Measurements from ENCODE around the gene TM6SF1.
"Not testable (repeated sequence)": the region's sequence is repeated elsewhere in the genome, so short reads cannot be mapped to it uniquely, and the experiment has no call there.

TM6SF1 gene

DNA sequence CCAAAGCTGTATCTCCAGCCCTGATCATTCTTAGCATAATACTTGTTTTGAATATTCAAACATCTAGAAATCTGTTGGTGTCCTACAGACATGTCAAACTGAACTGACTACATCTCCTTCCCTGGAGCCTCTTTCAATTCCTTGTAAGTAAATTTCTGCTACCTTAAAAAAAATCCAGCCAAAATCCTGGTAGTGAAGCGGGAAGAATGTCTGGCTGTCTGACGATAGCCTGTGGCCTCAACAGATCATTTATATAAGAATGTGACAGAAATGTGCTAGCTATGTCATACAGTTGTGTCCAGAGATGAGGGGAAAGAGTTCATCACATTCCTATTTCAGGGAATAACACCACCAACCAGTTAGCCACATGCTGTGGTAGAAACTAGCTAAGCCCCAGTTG, 18.6 kb upstream of the TM6SF1 start:
- DNase-seq (ENCODE audit: low read depth): no peak

DNA sequence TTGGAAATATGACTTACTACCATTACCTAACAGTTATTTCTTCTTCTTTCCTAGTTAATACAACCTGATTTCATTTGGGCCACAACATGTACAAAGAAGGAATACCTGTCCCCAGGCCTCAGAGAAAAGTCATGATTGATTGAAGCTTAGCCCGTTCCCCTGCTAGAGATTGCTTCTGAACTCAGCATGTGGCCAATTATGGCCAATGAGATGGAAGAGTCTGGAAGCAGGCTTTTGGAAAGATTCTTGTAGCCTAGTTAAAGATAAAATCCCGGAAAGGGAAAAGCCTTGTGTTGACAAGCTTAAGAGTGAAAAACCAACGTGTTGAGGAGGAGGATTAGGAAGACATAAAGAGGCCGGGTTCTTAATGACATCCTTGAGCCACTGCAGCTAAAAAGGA, 17.0 kb upstream of the TM6SF1 start:
- no peak for DNase-seq (ENCODE audit: low read depth)

DNA sequence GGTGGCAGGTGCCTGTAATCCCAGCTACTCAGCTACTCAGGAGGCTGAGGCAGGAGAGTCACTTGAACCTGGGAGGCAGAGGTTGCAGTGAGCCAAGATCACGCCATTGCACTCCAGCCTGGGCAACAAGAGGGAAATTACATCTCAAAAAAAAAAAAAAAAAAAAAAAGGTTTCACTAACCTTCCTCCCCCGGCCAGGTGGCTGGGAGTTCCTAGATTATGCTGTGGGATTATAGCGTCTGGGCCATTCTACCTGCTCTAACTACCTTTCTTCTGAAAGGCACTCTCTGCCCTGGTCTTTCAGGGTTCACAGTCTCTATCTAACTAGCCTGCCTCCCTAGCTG, 15.5 kb upstream of the TM6SF1 start:
- not testable (repeated sequence) for DNase-seq (ENCODE audit: low read depth)

DNA sequence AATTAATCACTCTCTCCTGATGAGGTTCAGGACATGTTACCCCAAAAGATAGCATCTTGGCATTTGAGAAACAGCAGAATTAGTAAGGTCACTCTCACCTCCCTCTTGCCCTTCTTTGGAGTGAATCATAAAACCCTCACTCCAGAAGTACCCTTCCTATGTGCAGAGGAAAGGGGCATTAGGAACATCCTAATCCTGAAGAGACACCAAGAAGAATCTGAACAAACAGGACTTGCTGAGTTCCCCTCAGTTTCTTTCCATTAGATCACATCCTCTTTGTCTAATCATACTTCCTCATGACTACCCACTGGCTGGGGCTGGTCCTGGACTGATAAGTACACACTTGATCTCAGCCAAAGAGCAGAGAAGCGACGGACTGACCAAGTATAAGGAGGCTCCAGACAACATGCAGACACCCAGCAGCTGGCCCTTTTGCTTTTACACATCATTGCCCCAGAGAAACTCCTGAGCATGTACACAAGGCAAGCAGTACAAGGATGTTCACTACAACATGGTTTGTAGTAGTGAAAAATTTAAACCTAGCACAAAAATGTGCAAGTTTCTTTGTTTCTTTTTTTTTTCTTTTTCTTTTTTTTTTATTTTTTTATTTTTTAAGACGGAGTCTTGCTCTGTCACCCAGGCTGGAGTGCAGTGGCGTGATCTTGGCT, 15.0 kb upstream of the TM6SF1 start:
- no peak for DNase-seq (ENCODE audit: low read depth)

DNA sequence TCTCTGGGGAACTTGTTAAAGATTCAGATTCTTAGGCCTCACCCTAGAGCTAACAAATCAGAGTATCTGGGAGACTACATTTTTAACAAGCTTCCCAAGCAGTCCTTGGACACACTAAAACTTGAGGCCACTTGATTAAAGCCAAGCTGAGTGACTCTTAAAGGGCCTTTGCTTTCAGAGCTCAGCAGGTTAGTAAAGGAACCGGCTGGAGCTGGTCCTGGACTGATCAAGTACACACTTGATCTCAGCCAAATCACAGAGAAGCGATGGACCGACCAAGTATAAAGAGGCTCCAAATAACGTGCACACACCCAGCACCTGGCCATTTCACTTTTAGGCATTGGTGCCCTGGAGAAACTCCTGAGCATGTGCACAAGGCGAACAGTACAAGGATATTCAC, 12.9 kb upstream of the TM6SF1 start:
- no peak for DNase-seq (ENCODE audit: low read depth)

DNA sequence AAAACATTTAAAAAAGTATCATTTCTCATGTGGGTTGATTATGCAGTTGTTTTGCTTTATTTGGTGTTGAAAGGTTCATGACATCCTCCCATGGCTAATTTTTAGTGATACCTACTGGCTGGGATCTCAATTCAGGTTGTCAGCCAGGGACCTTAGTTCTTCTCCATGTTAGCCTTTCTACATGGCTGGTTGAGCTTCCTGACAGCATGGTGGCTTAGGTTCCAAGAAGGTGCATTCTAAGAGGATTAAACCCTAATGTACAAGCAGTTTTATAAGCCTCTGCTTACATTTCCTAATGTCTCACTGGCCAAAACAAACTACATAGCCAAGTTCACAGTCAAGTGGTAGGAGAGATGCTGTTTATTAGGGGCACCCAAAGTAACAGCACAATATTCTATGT, 9.4 kb upstream of the TM6SF1 start:
- no peak for DNase-seq (ENCODE audit: low read depth)

DNA sequence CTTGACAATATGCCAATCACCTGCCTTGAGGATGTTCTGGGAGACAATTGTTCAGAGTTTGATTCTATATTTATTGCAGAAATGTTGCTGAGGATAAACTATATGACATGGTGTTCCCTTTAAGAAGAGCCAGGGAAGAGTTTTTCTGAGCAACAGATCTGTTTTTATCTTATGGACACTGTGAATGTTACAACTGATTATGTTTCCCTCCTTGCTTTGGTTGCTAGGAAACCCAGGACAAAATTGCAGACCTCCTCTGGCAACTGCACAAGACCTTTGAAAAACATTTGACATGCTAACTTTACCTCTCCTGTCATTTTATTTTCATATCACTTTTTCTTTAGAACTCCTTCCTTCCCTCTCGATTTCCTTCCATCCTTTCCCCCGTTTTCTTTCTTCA, 8.2 kb upstream of the TM6SF1 start:
- no peak for DNase-seq (ENCODE audit: low read depth)

DNA sequence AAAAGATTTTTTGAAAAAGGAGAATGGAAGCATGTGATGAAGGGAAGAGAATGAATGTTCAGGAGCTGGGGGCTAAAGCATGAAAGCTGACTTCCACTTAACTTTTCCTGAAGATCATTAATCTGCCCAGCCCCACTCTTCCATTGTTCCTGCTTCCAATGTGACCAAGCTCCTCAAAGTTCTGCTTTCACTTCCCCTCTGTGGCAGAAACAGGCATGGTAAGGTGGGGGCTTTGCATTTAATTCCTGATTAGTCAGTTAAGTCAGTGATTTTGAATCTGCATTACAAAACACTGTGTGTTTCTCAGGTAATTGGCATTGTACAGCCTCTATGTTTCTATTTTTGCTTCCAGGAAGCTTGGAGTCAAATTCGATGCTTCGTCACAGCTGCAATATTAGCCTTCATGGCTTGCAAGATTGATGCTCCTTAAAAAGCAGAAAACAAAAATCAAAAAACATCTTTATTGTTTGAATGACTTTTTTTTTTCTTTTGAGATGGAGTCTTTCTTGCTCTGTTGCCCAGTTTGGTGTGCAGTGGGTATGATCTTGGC, 7.3 kb upstream of the TM6SF1 start:
- DNase-seq (ENCODE audit: low read depth): no peak

DNA sequence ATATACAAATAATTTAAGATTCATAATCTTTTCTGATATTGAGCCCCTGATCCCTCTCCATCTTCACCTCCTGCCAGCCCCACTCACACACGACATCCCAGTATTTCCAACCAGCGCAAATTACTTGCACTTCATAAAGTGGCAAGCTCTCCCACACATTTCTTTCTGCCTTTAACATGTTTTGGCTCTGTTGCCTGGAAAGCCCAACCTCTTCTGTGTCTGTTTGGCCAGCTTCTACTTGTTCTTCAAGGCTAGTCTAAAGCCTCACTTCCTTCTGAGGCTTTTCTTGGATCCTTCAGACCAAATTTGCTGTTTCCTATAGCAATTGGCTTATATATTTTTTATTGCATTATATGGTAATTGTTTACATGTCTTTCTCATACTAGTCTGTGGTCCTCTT, 5.1 kb upstream of the TM6SF1 start:
- DNase-seq (ENCODE audit: low read depth): no peak

DNA sequence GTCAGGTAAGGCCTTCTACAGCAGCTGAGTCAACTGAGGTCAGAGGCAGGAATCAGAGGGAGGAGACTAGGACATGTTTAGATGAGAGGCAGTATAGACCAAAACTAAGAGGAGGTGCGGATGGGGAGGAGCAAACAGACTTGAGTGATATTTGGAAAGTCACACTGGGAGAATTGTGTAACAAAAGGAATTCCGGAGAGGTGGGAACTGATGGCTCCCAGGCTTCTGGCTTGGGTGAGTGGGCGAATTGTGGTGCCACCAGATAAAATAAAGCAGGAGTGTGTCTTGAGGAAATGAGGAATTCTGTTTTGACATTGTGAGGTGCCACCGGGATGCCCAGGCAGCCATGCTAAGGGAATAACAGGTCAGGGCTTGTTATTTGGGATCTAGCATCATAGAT, 3.3 kb upstream of the TM6SF1 start:
- DNase-seq (ENCODE audit: low read depth): no peak

DNA sequence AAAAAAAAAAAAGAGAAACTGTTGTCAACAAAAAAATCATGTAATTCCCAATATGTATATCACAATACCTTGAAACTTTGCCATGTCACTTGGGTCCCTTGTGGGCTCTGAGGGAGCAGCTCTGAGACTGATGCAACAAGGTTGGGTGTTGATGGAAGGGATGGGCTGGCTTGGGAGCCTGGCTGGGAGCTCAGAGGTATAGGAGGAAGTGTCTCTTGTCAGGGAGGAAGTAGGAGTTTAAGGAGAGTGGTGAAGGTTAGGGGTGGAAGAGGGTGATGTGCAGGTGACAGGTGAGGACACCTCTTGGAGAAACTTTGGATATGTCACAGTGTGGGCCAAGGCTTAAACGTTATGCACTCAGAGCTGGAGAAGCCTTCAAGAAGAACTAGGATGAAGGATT, 2.0 kb upstream of the TM6SF1 start:
- DNase-seq (ENCODE audit: low read depth): no peak

DNA sequence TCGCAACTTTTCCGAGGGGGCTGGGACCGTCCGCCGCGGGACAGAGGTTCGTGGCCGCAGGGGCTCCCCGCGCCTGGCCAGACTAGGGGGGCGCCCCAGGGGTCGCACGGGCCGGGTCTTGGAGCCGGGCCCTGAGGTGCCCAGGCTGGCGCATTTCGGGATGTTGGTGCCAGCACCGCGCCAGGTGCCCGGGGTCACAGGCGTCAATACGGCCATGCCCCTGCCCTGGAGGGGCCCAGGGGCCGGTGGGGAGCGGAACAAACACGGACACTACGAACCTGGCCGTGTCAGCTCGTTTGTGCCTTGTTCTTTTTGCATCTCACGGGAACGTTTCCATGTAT, 366 bp downstream of the TM6SF1 start:
- DNase-seq (ENCODE audit: low read depth): no peak

DNA sequence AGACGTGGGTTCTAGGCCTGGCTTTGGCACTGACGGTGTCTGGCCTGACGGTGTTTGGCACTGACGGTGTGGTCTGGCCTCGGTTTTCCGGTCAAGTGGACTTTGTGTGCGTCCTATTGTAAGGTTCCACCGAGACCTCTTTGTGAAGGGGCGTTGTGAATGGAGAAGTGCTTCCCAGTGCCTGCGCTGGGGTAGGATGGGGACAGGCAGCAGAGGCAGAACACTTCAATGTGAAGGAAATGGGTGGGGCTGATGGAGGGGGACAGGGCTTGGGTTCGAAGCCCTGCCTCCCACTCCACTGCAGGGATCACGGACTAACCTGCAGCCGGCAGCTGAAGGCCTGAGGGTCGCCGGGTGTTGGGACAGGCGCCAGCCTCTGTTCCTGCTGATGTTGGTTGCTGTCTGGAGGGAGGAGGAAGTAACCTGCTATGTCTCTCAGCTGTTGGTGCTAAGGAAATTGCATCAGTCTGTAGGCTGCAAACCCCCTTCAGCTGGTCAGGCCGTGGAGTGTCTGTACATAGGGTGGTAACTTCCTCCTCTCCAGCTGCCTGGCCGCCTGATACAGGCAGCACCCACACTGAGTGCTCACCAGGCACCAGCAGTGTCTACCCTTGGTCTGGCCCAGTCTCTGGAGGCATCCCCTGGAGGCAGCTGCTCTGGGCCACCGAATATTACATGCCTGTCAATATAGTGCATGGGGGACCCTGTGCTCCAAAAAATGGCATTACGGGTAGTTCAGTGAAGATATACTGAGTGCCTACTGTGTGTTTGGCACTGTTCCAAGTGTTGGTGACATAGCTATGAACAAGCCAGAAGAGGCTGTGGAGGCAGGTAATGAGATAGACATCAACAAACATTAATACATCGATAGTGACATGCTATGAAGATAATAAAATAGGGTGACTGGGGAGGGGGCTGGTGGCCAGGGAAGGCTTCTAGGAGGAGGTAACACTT, 1.1 kb downstream of the TM6SF1 start:
- DNase-seq (ENCODE audit: low read depth): no peak

DNA sequence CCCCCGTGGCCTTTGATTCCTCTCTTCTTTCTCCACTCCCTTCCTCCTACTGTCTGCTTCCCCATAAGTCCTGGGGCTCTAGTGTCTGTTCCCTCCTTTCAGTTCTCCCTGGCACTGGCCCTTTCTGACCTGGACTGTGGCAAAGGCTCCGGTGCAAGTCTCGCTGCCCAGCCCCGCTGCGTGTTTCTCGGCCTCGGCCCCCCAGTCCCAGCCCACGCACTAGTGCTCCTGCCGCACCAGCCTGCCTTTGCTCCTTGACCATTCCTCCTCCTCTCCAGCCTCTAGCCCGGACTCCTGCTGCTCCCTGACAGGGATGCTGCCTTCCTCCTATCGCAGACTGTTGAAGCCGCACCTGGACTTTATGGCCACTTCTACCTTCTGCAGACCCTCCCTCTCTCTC, 2.1 kb downstream of the TM6SF1 start:
- no peak for DNase-seq (ENCODE audit: low read depth)

DNA sequence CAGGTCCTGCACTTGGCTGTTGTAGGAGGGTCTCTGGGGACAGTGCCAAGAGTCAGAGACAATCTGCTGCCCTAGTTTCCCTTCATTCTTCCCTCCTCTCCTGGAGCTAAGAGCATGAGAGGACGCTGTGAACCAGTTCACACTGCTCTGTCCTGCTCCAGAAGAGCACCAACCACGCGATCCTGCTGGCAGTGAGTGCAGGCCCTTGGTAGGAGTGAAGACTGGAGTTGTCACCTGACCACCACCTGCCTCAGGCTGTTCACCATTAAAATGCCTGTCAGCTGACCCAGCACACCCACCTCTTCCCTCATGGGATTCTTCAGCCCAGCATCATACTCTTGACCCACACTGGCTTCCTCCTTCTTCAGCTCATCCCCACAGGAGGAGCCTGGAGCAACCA, 2.9 kb downstream of the TM6SF1 start:
- no peak for DNase-seq (ENCODE audit: low read depth)

DNA sequence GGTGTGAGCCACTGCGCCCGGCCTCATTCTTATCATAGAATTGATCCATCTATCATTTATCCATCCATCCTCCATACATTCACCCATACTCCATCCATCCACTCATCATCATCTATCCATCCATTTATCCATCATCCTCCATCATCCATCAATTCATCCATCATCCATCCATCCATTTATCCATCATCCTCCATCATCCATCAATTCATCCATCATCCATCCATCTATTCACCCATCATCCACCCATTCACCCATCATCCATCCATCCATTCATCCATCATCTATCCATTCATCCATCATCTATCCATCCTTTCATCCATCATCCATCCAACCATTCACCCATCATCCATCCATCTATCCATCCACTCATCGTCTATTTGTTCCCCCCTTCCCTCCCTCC, 3.7 kb downstream of the TM6SF1 start:
- no peak for DNase-seq (ENCODE audit: low read depth)

DNA sequence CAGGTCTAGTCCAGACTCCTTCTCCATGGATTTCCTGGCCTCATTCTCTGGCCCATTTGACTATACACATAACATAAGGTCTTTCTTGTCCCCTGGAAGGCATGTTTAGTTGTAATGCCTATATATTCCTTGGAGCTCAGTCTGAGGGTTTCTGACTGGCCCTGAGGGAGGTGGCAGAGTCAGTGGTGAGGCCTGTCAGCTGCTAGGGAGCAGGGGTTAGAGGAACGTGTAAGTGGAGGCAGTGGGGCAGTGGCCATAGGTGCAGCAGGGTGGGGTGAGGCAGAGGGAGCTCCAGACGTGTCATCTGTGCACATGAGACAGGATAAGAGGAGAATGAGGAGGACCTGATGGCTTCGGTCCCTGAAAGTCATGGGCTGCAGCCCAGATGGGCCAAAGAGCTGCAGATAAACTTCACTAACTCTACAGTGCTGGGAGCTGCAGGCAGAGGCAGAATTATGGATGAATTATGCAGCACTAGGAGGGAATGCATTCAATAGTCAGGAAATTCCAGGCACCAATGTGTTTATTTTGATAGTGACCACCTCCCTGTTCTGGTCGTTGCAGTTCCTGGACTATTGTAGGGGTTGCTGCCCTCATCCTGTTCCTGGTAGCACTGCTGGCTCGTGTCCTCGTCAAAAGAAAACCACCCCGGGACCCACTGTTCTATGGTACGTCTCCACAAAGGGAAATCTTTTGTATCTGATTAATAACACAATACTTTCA, 4.9 kb downstream of the TM6SF1 start:
- no peak for DNase-seq (ENCODE audit: low read depth)

DNA sequence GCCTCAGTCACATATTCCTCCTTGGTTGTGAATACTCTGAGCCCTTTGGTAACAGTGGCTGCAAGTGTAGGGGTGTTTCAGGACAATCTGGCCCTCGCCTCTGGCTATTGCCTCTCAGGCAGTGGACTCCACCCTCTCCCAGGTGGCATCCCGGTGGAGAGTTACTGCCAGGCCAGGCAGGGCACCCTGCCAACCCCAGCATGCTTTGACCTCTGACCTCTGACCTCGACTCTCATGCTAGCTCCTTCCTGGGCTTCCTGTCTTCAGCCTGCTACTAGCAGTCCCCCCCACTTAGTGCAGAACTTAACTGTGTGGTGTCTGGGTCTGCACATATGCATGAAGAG, 5.5 kb downstream of the TM6SF1 start:
- DNase-seq (ENCODE audit: low read depth): no peak

DNA sequence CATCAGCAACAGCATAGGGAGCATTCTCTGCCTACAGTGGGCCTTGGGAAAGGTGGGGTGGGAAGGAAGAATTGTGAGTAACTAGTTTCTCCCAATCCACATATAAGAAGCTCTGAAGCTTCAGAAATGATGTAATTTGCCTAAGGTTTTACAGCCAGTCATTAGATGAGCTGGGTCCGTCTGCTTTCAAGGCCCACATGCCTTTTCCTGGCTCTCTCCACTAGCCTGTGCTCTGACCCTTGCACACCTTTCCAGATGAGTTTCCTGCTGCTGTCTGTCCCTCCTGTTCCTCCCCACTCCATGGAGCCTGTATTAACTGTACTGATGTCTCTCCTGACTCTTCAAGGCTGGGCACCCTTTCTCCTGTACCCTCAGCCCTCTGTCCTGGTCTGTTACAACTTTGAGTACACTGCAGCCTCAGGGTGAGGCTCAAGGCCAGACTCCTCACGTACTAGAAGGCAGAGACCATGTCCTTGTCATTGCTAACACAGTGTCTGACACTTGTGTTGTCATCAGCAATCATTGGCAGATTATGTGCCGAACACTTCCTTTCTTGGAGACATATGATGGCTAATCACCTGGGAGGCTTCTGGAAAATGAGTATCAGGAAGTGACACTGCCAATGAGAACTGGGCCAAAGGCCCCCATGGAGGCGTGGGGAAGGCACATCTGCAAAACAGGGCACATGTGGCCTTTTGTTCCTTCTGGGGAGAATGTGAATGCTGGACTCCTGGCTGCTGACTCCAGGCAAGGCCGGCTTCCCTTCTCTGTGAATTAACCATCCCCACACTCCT, 6.6 kb downstream of the TM6SF1 start:
- no peak for DNase-seq (ENCODE audit: low read depth)

DNA sequence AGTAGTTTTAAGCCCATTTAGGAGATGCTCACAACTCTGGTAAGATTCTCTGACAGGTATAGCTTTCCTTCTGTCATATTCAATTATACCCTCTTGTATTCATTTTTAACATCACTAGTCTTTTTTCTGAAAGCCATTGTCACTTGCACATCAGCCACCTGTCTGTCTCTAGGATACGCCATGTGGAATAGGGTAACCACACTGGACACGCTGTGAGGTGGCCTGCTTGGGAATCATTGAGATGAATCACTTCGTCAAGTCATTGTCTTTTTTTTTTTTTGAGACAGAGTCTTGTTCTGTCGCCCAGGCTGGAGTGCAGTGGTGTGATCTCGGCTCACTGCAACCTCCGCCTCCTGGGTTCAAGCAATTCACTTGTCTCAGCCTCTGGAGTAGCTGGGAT, 7.4 kb downstream of the TM6SF1 start:
- no peak for DNase-seq (ENCODE audit: low read depth)

DNA sequence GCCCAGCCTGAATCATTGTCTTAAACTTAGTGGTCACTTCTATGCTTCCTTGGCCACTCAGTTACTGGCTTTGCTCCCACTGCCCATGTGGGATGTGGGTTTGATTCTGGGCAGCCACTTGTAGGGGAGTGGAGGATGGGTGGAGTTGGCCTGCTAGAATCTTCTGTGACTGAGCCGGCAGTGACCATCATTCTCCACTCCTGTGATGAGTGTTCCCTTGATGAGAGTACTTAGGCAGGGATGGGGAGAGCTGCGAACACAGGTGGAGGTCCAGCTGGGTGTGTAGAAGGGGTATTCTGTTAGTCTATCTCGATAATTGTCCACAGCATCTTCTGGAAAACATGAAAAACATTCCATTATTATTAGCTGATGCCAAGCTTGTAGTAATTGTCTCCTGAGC, 8.0 kb downstream of the TM6SF1 start:
- DNase-seq (ENCODE audit: low read depth): no peak

Measured in GM04504 (cell line).